CD4-positive, alpha-beta T cell treated with Interleukin-17A for 1 hour (primary cell): ENCODE results near the gene UBE3D.
"Not testable (repeated sequence)": the region's sequence is repeated elsewhere in the genome, so short reads cannot be mapped to it uniquely, and the experiment has no call there.

Experiments
- DNase-seq: peaks from one replicate; pipeline ENCODE4 v3.0.0-alpha.2; 2020

UBE3D gene

GRCh38 chr6:82865461-82865860, 200.2 kb downstream of the UBE3D start:
- DNase-seq, result no peak

DNA sequence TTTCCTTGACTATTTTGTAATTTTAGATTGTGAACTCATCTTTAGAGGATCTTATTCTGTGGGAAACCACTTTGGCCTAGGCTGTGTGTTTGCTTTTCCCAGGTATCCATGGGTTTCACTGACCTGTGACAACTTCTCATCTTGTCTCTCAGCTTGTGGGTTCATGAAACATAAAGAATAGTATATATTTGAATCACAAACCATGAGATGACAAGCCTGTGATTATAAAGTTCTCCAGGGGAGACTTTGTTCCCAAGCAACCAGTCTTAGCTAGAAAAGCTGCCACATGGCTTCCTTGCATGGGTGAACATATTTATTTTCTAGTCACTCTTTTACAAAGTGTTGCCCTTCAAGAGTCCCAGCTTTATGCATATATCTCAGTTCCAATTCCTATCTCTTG, 201.9 kb downstream of the UBE3D start:
- DNase-seq, result no peak

- DNase-seq, result no peak
Measured at GRCh38 chr6:82862543-82862942, 203.1 kb downstream of the UBE3D start.

GRCh38 chr6:82861121-82861520, 204.5 kb downstream of the UBE3D start:
- DNase-seq, result no peak

DNA sequence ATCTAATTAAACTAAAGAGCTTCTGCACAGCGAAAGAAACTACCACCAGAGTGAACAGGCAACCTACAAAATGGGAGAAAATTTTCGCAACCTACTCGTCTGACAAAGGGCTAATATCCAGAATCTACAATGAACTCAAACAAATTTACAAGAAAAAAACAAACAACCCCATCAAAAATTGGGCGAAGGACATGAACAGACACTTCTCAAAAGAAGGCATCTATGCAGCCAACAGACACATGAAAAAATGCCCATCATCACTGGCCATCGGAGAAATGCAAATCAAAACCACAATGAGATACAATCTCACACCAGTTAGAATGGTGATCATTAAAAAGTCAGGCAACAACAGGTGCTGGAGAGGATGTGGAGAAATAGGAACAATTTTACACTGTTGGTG, 209.6 kb downstream of the UBE3D start:
- not testable (repeated sequence) for DNase-seq

- DNase-seq, result not testable (repeated sequence)
Measured at GRCh38 chr6:82852904-82853303, 212.7 kb downstream of the UBE3D start.

DNA sequence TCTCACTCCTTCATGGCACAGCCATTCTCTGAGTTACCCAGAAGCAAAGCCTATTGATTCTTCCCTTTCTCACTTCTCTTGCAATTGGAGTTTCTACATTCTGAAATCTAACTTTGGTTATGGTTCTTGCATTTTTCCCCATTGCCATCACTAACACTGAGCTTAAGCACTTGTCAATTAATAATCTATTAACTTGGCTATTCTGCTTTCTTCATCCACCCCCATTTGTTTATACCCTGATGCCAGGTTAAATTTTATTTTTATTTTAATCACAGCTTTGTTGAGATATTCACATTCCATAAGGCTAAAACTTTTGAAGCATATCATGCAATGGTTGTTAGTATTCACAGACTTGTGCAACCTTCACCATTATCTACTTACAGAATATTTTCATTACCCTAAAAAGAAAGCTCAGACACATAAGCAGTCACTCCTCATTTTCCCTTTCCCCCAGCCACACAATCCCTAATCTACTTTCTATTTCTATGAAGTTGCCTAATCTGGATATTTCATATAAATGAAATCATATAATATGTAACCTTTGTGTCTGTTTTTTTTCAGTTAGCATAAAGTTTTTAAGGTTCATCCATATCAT, 222.3 kb downstream of the UBE3D start:
- no peak for DNase-seq

GRCh38 chr6:82842721-82843120, 222.9 kb downstream of the UBE3D start:
- DNase-seq, result no peak
